ENCODE measurements around the gene CMIP.
A peak's percentile ranks its signal among the peaks of the same experiment; 100 is the strongest.

DNA sequence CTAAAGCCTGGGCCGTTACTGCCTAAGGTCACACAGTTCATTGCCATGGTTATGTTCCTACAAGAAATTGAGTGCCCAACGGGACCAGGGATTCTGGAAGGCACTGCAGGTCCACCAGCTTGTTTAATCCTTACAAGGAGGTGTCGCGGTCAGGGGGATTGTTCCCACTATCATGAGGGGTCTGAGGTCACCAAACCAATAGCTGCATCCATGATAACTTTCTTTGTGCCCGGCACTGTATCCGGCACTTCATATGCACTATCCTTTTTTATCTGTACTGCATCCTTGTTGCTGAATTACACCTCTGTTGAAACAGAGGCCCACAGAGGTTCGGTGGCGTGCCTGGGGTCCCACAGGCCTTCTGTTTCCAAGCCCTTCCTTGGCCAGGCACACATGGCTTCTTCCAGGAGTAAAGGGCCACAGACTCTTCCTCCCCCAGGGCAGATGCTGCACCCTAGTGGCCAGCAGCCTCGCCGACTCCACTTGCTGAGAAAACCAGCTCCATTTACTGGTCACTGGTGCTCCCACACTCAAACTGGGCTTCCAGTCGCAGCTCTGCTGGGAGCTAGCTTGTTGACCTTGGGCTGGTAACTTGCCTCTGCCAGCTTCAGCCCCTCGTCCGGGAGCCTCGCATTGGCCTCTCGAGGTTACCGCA, 252.5 kb downstream of the CMIP start:
- TF ChIP-seq CTCF (conservative IDR thresholded peaks at IDR 0.05; ENCODE audit: low read length) (peak; percentile 68), EZH2phosphoT487 (IDR thresholded peaks at IDR 0.05; ENCODE audit: borderline replicate concordance) (no peak)

Data from Loucy (cell line).